ENCODE measurements around the gene DHRS7. TPM values are rescaled to one million over a fixed set of nuclear protein-coding genes. Genes with fewer than 3 reads are reported as not detected.

Gene DHRS7
- total and polyA plus RNA-seq, 2 experiments from 2014 or later: 39.3 to 39.4 TPM

DNA sequence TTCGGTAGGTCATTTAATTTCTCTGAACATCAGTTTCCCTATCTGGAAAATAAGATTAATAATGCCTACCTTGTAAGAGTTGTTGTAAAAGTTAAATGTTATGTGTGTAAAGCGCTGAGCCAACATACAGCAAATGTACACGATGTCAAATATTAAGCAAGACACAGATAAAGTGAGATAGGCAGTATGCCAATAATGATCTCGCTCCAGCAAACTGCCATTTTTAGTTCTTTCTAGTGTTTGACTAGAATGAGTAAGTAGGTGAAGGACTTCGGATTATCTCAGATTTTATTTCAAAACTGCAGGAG is 840 bp downstream of the DHRS7 start:
- Mint-ChIP-seq H3K36me3 (ENCODE audit: low read depth) (no peaks in the 10 kb centered on the region; the same call in 2 of the 3 replicates), H3K27me3 (ENCODE audit: insufficient read depth, low read depth, poor library complexity) (peaks cover 3% of the 10 kb centered on the region), H3K4me3 (peak overlapping the region; percentile 95), H3K9me3 (no peaks in the 10 kb centered on the region), H3K27ac (peak overlapping the region; percentile 81; the same call in 1 of the 2 replicates), H3K4me1 (peaks cover 22% of the 10 kb centered on the region)
- no peaks in the 10 kb centered on the region; the same call in 1 of the 2 replicates for H4K20me1 ChIP-seq (replicated peaks; ENCODE audit: insufficient read depth)
- TF ChIP-seq JUNB (IDR thresholded peaks at IDR 0.05; ENCODE audit: unreplicated experiment): no peak
- no peak for TF ChIP-seq ZNF331 (CRISPR knock-in tag; IDR thresholded peaks at IDR 0.05; ENCODE audit: low read depth)
- no peak for TF ChIP-seq NANOG (IDR thresholded peaks at IDR 0.05; ENCODE audit: borderline replicate concordance)
- TF ChIP-seq EZH2 (IDR thresholded peaks at IDR 0.05; ENCODE audit: low read depth, unreplicated experiment): no peak
- TF ChIP-seq ZNF114 (CRISPR knock-in tag; IDR thresholded peaks at IDR 0.05): no peak
- TF ChIP-seq EZH2phosphoT487 (IDR thresholded peaks at IDR 0.05; ENCODE audit: unreplicated experiment): no peak
- no peak for TF ChIP-seq POLR2AphosphoS5 (IDR thresholded peaks at IDR 0.05; ENCODE audit: low read depth)
- TF ChIP-seq, protein P1, sequence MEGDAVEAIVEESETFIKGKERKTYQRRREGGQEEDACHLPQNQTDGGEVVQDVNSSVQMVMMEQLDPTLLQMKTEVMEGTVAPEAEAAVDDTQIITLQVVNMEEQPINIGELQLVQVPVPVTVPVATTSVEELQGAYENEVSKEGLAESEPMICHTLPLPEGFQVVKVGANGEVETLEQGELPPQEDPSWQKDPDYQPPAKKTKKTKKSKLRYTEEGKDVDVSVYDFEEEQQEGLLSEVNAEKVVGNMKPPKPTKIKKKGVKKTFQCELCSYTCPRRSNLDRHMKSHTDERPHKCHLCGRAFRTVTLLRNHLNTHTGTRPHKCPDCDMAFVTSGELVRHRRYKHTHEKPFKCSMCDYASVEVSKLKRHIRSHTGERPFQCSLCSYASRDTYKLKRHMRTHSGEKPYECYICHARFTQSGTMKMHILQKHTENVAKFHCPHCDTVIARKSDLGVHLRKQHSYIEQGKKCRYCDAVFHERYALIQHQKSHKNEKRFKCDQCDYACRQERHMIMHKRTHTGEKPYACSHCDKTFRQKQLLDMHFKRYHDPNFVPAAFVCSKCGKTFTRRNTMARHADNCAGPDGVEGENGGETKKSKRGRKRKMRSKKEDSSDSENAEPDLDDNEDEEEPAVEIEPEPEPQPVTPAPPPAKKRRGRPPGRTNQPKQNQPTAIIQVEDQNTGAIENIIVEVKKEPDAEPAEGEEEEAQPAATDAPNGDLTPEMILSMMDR (conservative IDR thresholded peaks at IDR 0.05; ENCODE audit: low read depth in 2 of 2): no peak
- TF ChIP-seq, protein P2, sequence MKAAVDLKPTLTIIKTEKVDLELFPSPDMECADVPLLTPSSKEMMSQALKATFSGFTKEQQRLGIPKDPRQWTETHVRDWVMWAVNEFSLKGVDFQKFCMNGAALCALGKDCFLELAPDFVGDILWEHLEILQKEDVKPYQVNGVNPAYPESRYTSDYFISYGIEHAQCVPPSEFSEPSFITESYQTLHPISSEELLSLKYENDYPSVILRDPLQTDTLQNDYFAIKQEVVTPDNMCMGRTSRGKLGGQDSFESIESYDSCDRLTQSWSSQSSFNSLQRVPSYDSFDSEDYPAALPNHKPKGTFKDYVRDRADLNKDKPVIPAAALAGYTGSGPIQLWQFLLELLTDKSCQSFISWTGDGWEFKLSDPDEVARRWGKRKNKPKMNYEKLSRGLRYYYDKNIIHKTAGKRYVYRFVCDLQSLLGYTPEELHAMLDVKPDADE (IDR thresholded peaks at IDR 0.05): no peak
- TF ChIP-seq, protein P3, sequence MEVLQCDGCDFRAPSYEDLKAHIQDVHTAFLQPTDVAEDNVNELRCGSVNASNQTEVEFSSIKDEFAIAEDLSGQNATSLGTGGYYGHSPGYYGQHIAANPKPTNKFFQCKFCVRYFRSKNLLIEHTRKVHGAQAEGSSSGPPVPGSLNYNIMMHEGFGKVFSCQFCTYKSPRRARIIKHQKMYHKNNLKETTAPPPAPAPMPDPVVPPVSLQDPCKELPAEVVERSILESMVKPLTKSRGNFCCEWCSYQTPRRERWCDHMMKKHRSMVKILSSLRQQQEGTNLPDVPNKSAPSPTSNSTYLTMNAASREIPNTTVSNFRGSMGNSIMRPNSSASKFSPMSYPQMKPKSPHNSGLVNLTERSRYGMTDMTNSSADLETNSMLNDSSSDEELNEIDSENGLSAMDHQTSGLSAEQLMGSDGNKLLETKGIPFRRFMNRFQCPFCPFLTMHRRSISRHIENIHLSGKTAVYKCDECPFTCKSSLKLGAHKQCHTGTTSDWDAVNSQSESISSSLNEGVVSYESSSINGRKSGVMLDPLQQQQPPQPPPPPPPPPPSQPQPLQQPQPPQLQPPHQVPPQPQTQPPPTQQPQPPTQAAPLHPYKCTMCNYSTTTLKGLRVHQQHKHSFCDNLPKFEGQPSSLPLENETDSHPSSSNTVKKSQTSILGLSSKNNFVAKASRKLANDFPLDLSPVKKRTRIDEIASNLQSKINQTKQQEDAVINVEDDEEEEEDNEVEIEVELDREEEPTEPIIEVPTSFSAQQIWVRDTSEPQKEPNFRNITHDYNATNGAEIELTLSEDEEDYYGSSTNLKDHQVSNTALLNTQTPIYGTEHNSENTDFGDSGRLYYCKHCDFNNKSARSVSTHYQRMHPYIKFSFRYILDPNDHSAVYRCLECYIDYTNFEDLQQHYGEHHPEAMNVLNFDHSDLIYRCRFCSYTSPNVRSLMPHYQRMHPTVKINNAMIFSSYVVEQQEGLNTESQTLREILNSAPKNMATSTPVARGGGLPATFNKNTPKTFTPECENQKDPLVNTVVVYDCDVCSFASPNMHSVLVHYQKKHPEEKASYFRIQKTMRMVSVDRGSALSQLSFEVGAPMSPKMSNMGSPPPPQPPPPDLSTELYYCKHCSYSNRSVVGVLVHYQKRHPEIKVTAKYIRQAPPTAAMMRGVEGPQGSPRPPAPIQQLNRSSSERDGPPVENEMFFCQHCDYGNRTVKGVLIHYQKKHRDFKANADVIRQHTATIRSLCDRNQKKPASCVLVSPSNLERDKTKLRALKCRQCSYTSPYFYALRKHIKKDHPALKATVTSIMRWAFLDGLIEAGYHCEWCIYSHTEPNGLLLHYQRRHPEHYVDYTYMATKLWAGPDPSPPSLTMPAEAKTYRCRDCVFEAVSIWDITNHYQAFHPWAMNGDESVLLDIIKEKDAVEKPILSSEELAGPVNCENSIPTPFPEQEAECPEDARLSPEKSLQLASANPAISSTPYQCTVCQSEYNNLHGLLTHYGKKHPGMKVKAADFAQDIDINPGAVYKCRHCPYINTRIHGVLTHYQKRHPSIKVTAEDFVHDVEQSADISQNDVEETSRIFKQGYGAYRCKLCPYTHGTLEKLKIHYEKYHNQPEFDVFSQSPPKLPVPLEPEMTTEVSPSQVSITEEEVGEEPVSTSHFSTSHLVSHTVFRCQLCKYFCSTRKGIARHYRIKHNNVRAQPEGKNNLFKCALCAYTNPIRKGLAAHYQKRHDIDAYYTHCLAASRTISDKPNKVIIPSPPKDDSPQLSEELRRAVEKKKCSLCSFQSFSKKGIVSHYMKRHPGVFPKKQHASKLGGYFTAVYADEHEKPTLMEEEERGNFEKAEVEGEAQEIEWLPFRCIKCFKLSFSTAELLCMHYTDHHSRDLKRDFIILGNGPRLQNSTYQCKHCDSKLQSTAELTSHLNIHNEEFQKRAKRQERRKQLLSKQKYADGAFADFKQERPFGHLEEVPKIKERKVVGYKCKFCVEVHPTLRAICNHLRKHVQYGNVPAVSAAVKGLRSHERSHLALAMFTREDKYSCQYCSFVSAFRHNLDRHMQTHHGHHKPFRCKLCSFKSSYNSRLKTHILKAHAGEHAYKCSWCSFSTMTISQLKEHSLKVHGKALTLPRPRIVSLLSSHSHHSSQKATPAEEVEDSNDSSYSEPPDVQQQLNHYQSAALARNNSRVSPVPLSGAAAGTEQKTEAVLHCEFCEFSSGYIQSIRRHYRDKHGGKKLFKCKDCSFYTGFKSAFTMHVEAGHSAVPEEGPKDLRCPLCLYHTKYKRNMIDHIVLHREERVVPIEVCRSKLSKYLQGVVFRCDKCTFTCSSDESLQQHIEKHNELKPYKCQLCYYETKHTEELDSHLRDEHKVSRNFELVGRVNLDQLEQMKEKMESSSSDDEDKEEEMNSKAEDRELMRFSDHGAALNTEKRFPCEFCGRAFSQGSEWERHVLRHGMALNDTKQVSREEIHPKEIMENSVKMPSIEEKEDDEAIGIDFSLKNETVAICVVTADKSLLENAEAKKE (CRISPR knock-in tag; IDR thresholded peaks at IDR 0.05): no peak
- TF ChIP-seq, protein P4, sequence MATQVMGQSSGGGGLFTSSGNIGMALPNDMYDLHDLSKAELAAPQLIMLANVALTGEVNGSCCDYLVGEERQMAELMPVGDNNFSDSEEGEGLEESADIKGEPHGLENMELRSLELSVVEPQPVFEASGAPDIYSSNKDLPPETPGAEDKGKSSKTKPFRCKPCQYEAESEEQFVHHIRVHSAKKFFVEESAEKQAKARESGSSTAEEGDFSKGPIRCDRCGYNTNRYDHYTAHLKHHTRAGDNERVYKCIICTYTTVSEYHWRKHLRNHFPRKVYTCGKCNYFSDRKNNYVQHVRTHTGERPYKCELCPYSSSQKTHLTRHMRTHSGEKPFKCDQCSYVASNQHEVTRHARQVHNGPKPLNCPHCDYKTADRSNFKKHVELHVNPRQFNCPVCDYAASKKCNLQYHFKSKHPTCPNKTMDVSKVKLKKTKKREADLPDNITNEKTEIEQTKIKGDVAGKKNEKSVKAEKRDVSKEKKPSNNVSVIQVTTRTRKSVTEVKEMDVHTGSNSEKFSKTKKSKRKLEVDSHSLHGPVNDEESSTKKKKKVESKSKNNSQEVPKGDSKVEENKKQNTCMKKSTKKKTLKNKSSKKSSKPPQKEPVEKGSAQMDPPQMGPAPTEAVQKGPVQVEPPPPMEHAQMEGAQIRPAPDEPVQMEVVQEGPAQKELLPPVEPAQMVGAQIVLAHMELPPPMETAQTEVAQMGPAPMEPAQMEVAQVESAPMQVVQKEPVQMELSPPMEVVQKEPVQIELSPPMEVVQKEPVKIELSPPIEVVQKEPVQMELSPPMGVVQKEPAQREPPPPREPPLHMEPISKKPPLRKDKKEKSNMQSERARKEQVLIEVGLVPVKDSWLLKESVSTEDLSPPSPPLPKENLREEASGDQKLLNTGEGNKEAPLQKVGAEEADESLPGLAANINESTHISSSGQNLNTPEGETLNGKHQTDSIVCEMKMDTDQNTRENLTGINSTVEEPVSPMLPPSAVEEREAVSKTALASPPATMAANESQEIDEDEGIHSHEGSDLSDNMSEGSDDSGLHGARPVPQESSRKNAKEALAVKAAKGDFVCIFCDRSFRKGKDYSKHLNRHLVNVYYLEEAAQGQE (IDR thresholded peaks at IDR 0.05; ENCODE audit: unreplicated experiment): no peak
- no peak for TF ChIP-seq STAT1 (IDR thresholded peaks at IDR 0.05; ENCODE audit: unreplicated experiment)
- no peak for TF ChIP-seq CREB1 (CRISPR knock-in tag; IDR thresholded peaks at IDR 0.05; ENCODE audit: low read depth)
- H3K9me2 ChIP-seq (ENCODE audit: insufficient read depth): no peaks in the 10 kb centered on the region
- peaks cover 28% of the 10 kb centered on the region for H3K4me1 ChIP-seq (ENCODE audit: insufficient read depth)
- 0 out of 2 replicates have a peak, but pooled peaks cover 8% of the 10 kb centered on the region for H3K79me2 ChIP-seq (replicated peaks; ENCODE audit: insufficient read depth)
- peak overlapping the region; percentile 89 for H3K4me2 ChIP-seq
- DNase-seq (ENCODE audit: low spot score): no peak
- no peak overlapping the region for H3K27ac ChIP-seq (ENCODE audit: low read depth)
- no peaks in the 10 kb centered on the region for H3K36me3 ChIP-seq (ENCODE audit: insufficient read depth)
- peak overlapping the region; percentile 67 for H3K4me3 ChIP-seq
- ATAC-seq: no peak
- H3F3A ChIP-seq (replicated peaks; ENCODE audit: low read depth): no peaks in the 10 kb centered on the region
- H2AFZ ChIP-seq: peak overlapping the region; percentile 92
- H3K27me3 ChIP-seq (ENCODE audit: insufficient read depth): peaks cover 15% of the 10 kb centered on the region; the same call in 1 of the 2 replicates
